B cell (primary cell): ENCODE measurements around the gene C2CD4C. TPM values are rescaled to one million over a fixed set of nuclear protein-coding genes. Genes with fewer than 3 reads are reported as not detected.

Source experiments
- polyA plus RNA-seq: library from polyadenylated mRNA; depleted of rRNA; stranded (reverse); fragments of >200 nt; gene quantifications from 2 replicates; pipeline ENCODE4 v1.2.3, GENCODE V29; 2012
- small RNA-seq: library from RNA; depleted of rRNA; stranded (forward); fragments of <200 nt; gene quantifications from one replicate; pipeline ENCODE3, GENCODE V24; 2012; ENCODE audit warnings: low replicate concordance, low read depth; ENCODE audit not compliant: insufficient read length
- total RNA-seq, 2 donors: library from RNA; stranded (reverse); fragments of 120-200 nt in 1 of 2; gene quantifications; 1 replicate in 1 of 2; 2 replicates in 1 of 2; pipeline versions ENCODE4 v1.2.3 to v1.2.4, GENCODE V29; 2013 to 2022

The C2CD4C gene
- total and polyA plus RNA-seq, 2 donors (not counting 1 experiment from before 2014, with no cell fraction given): not detected

Small RNAs within 50 kb of the gene (small RNA-seq; reads per million reads assigned to genes)
- gene RNA5SP462: not detected

Other genes with a start within 250 kb of the C2CD4C start
- gene PLPP2, start 117.7 kb downstream of the C2CD4C start, total RNA-seq: 0.10 and 0.37 TPM in 2 replicates
- gene PLPP2, start 117.7 kb downstream of the C2CD4C start, polyA plus RNA-seq: 0.17 and 1.3 TPM in 2 replicates
- 14.0 and 19.7 TPM in 2 replicates for gene MIER2, start 64.4 kb downstream of the C2CD4C start, total RNA-seq
- 10.5 and 16.9 TPM in 2 replicates for gene MIER2, start 64.4 kb downstream of the C2CD4C start, polyA plus RNA-seq
- gene SHC2, start 51.9 kb upstream of the C2CD4C start, total RNA-seq: 0.19 TPM in 1 of 2 replicates, not detected in the other
- gene SHC2, start 51.9 kb upstream of the C2CD4C start, polyA plus RNA-seq: 0.19 and 0.59 TPM in 2 replicates
- 1.9 and 2.5 TPM in 2 replicates for gene MADCAM1, start 87.3 kb upstream of the C2CD4C start, total RNA-seq
- gene MADCAM1, start 87.3 kb upstream of the C2CD4C start, polyA plus RNA-seq: 0.56 and 0.70 TPM in 2 replicates
- 29.8 and 33.8 TPM in 2 replicates for gene TPGS1, start 98.3 kb upstream of the C2CD4C start, total RNA-seq
- 6.1 and 8.1 TPM in 2 replicates for gene TPGS1, start 98.3 kb upstream of the C2CD4C start, polyA plus RNA-seq
- 28.4 and 31.1 TPM in 2 replicates for gene CDC34, start 122.6 kb upstream of the C2CD4C start, total RNA-seq
- gene CDC34, start 122.6 kb upstream of the C2CD4C start, polyA plus RNA-seq: 25.7 and 26.9 TPM in 2 replicates
- 0.34 TPM in 1 of 2 replicates, not detected in the other for gene GZMM, start 134.9 kb upstream of the C2CD4C start, total RNA-seq
- 2.1 and 3.2 TPM in 2 replicates for gene GZMM, start 134.9 kb upstream of the C2CD4C start, polyA plus RNA-seq
- gene BSG, start 163.4 kb upstream of the C2CD4C start, total RNA-seq: 131 and 144 TPM in 2 replicates
- gene BSG, start 163.4 kb upstream of the C2CD4C start, polyA plus RNA-seq: 79.6 and 82.1 TPM in 2 replicates
- gene HCN2, start 180.7 kb upstream of the C2CD4C start, total RNA-seq: 0.57 and 0.61 TPM in 2 replicates
- 0.25 and 0.27 TPM in 2 replicates for gene HCN2, start 180.7 kb upstream of the C2CD4C start, polyA plus RNA-seq
- gene POLRMT, start 224.4 kb upstream of the C2CD4C start, total RNA-seq: 73.2 and 77.8 TPM in 2 replicates
- 98.0 and 106 TPM in 2 replicates for gene POLRMT, start 224.4 kb upstream of the C2CD4C start, polyA plus RNA-seq
- 2.9 and 3.4 TPM in 2 replicates for gene FGF22, start 230.7 kb upstream of the C2CD4C start, total RNA-seq
- 0.34 and 0.37 TPM in 2 replicates for gene FGF22, start 230.7 kb upstream of the C2CD4C start, polyA plus RNA-seq